ENCODE data around the gene CDH4. TPM values are rescaled to one million over a fixed set of nuclear protein-coding genes. Genes with fewer than 3 reads are reported as not detected.

CDH4 gene
- total RNA-seq, 1 donor from 2014 or later = 0.23 TPM

GRCh38 chr20:61631751-61632150 lies 379.7 kb downstream of the CDH4 start:
- Mint-ChIP-seq H3K27ac (ENCODE audit: unreplicated experiment) (no peak overlapping the region), H3K4me1 (ENCODE audit: unreplicated experiment) (peaks cover 3% of the 10 kb centered on the region), H3K36me3 (ENCODE audit: low read depth, unreplicated experiment) (peaks cover 3% of the 10 kb centered on the region), H3K4me3 (ENCODE audit: unreplicated experiment) (no peak overlapping the region), H3K9me3 (ENCODE audit: unreplicated experiment) (no peaks in the 10 kb centered on the region), H3K27me3 (ENCODE audit: unreplicated experiment) (peaks cover 7% of the 10 kb centered on the region)
- no peak for DNase-seq (ENCODE audit: low spot score)
- TF ChIP-seq, protein P1, sequence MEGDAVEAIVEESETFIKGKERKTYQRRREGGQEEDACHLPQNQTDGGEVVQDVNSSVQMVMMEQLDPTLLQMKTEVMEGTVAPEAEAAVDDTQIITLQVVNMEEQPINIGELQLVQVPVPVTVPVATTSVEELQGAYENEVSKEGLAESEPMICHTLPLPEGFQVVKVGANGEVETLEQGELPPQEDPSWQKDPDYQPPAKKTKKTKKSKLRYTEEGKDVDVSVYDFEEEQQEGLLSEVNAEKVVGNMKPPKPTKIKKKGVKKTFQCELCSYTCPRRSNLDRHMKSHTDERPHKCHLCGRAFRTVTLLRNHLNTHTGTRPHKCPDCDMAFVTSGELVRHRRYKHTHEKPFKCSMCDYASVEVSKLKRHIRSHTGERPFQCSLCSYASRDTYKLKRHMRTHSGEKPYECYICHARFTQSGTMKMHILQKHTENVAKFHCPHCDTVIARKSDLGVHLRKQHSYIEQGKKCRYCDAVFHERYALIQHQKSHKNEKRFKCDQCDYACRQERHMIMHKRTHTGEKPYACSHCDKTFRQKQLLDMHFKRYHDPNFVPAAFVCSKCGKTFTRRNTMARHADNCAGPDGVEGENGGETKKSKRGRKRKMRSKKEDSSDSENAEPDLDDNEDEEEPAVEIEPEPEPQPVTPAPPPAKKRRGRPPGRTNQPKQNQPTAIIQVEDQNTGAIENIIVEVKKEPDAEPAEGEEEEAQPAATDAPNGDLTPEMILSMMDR (IDR thresholded peaks at IDR 0.05; ENCODE audit: unreplicated experiment) = no peak

GRCh38 chr20:61633004-61633403 lies 380.9 kb downstream of the CDH4 start:
- no peaks in the 10 kb centered on the region for H3K9me3 Mint-ChIP-seq (ENCODE audit: unreplicated experiment)
- TF ChIP-seq, protein P1 (IDR thresholded peaks at IDR 0.05; ENCODE audit: unreplicated experiment) = no peak
- no peak overlapping the region for H3K4me3 Mint-ChIP-seq (ENCODE audit: unreplicated experiment)
- DNase-seq (ENCODE audit: low spot score) = no peak
- peaks cover 3% of the 10 kb centered on the region for H3K4me1 Mint-ChIP-seq (ENCODE audit: unreplicated experiment)
- H3K27me3 Mint-ChIP-seq (ENCODE audit: unreplicated experiment) = peaks cover 5% of the 10 kb centered on the region
- no peak overlapping the region for H3K27ac Mint-ChIP-seq (ENCODE audit: unreplicated experiment)
- peaks cover 3% of the 10 kb centered on the region for H3K36me3 Mint-ChIP-seq (ENCODE audit: low read depth, unreplicated experiment)

DNA sequence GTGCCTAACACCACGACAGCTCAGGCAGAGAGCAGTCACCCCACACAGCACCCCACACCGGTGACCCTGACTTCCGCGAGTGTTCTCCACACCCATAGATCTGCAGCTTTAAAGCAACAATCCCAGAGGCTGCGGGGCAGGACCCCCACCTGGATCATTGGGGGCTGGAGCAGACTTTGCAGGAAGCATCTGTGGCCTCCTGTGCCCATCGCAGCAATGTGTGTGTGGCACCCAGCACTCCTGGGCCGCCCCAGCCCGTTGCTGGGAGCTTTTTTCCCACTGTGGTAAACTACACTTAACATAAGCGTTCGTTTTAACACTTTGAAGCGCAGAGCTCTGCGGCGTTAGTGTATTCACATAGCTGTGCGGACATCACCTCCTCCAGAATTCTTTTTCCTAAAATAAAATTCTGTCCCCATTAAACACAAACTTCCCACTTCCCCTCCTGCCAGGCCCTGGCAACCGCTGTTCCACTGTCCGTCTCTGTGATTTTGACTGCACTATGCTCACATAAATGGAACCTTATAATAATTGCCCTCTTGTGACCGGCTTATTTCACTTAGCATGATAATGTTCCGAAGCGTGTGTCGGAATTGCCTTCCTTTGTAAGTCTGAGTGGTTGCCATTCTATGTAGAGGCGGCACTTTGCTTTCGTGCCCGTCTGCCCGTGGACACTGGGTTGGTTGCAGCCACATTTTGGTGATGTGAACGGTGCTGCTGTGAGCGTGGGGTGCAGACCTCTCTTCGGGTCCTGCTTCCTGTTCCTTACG lies 382.5 kb downstream of the CDH4 start:
- no peak for DNase-seq (ENCODE audit: low spot score)
- H3K27me3 Mint-ChIP-seq (ENCODE audit: unreplicated experiment) = peaks cover 5% of the 10 kb centered on the region
- peaks cover 3% of the 10 kb centered on the region for H3K4me1 Mint-ChIP-seq (ENCODE audit: unreplicated experiment)
- no peak overlapping the region for H3K4me3 Mint-ChIP-seq (ENCODE audit: unreplicated experiment)
- H3K27ac Mint-ChIP-seq (ENCODE audit: unreplicated experiment) = no peak overlapping the region
- H3K36me3 Mint-ChIP-seq (ENCODE audit: low read depth, unreplicated experiment) = peaks cover 3% of the 10 kb centered on the region
- TF ChIP-seq, protein P1 (IDR thresholded peaks at IDR 0.05; ENCODE audit: unreplicated experiment) = no peak
- no peaks in the 10 kb centered on the region for H3K9me3 Mint-ChIP-seq (ENCODE audit: unreplicated experiment)

DNA sequence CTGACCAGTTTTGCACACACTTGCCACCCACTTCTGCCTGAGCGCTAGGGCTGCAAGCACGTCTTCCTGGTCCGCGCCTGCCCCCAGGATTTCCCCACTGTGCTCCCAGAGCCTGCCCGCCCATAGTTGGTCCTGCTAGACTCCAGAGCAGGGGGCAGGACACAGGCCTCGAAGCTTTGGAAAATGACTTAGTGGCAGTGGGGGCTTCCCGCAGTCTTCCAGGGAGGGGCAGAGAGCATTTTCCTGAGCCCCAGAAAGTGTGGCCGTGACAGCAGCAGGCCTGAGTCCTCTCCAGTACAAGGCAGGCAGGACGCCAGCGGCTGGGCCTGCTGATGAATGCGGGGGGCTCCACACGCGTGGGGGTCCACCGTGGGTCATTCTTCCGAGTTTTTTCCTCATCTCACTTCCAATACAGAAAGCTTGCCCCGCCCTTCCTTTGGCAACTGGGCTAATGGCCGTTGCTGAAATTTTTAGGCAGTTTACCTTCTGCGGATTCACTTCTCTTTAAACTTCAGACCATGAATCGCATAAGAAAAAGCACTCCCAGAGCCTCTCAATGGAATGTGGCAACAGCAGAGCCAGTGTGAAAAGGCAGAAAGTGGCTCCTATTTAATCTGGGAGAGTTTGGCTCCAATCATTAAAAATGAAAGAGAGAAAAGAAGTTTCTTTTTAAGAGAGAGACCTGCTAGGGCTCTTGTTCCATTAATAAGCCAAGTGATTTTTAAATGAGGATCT lies 383.8 kb downstream of the CDH4 start:
- no peak overlapping the region for H3K4me3 Mint-ChIP-seq (ENCODE audit: unreplicated experiment)
- H3K27ac Mint-ChIP-seq (ENCODE audit: unreplicated experiment) = no peak overlapping the region

More for the DNA sequence above, 383.8 kb downstream of the CDH4 start:
- no peak for DNase-seq (ENCODE audit: low spot score)
- TF ChIP-seq, protein P1 (IDR thresholded peaks at IDR 0.05; ENCODE audit: unreplicated experiment) = no peak
- peaks cover 3% of the 10 kb centered on the region for H3K36me3 Mint-ChIP-seq (ENCODE audit: low read depth, unreplicated experiment)
- peaks cover 7% of the 10 kb centered on the region for H3K27me3 Mint-ChIP-seq (ENCODE audit: unreplicated experiment)
- H3K4me1 Mint-ChIP-seq (ENCODE audit: unreplicated experiment) = no peaks in the 10 kb centered on the region
- no peaks in the 10 kb centered on the region for H3K9me3 Mint-ChIP-seq (ENCODE audit: unreplicated experiment)

Measured in endothelial cell (in vitro differentiated cells).